NCI-H2107 treated with DMSO at 0.1 percent for 48 hours (cell line): ENCODE data around the gene IL11RA.
"Not testable (repeated sequence)": the region's sequence is repeated elsewhere in the genome, so short reads cannot be mapped to it uniquely, and the experiment has no call there.

Experiments used
- DNase-seq: peaks from one replicate; lab custom pipeline; 2025; ENCODE audit not compliant: unreplicated experiment; lab: John Stamatoyannopoulos, UW

Gene IL11RA

DNA sequence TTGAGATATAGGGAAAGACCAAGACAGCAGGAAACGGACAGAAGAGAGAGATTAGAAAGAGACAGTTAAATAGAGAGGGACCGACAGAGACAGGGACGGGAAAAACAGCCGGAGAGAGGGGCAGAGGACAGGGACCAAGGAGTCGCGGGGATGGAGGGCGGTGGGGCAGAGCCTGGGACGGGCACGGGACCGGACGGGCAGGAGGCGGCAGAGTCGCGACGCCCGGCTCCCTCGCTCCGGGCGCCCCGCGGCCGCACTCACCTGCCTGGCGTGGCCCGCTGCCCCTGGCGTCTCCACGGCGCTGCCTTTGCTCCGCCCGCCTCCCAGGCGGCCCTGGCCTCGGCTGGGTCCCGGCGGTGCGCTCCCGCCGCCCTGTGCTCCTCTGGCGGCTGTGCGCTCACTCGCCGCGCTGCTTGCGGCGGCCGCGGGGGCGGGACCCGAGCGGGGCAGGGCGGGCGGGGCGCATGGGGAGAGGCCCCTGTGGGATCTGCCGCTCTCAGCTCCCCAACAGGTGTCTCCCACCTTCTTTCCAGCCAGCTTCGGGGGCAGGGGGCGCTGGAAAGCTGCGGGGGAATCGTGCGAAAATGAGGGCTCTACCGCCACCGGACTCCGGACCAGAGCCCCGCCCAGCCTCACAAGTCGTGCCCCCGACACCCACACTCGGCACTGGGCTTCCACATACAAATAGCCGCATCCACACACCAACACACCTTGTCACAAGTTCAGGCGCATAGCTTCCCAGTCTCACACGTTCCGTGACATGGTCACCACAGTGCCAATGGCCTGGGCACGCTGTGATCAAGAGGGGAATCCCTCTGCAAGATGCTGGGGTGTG lies 23.1 kb upstream of the IL11RA start, which contains the start of gene ARID3C:
Gene ARID3C (minus strand): TSS at position 411 of the 835 bp plus-strand sequence. CDS start 1,052 bp downstream, outside the sequence.
- no peak for DNase-seq

DNA sequence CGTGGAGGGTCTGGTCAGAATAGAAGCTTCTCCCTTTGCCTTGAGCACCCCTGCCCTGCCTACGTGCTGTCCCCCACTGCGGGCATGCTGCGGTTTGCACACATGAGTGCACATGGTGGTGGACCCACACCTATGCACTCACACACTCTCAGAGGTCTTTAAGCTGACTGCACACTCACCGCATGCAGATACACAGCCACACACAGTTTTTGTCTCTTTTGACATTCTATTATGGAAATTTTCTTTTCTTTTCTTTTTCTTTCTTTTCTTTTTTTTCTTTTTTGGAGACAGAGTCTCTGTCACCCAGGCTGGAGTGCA lies 22.5 kb upstream of the IL11RA start:
- DNase-seq, result no peak

DNA sequence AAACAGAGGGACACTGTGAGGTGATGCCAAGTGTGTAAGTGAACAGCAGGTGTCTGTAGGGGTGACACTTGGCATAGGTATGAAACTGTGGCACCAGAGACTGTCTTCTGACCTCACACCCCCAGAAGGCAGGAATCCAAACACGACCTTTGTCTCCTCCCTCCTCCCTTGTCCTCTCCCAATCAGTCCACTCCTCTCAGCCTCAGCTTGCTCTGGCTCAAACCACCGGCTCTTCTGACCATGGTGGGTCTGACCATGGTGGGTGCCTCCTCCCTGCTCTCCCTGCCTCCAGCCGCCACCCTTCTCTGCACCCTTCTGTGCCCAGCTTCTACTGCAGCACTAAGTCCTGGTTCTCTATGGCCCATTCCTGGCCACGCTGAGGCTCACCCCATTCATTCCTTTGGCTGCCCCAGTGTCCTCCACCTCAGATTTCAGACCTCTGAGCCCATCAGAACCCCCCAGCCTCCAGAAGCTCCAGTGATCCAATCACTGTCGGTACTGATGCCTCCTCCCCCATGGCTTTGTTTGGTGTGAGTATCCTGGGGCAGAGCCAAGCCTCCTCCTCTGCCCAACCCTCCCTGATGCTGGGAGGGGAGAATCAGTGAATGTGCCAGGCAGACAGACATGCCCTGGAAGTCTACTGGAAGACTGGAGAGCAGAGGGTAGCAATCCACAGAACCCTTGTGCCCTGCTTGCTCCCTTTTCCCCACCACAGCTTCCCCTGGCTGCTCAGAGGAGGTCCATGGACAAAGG lies 21.4 kb upstream of the IL11RA start:
- DNase-seq, result no peak

DNA sequence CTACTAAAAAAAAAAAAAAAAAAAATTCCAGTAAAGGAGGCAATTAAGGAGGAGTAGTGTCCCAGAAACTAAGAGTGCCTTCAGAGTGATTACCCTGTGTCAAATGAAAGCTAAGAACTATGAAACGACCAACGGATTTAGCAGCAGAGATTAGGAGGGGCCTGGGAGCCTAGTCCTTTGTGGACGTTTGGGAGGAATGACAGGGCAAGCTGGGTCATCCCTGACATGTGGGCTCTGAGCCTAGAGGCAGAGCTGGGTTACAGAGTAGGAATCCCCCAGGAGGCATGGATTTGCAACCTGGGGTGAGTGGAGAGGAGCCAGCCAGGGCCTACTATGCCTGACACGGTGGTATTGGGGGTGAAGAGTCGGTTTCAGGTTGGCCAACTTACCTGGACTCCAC lies 18.8 kb upstream of the IL11RA start:
- DNase-seq, result no peak

- DNase-seq, result peak; percentile 54
These were observed 18.0 kb upstream of the IL11RA start for GRCh38 chr9:34633851-34634550.

DNA sequence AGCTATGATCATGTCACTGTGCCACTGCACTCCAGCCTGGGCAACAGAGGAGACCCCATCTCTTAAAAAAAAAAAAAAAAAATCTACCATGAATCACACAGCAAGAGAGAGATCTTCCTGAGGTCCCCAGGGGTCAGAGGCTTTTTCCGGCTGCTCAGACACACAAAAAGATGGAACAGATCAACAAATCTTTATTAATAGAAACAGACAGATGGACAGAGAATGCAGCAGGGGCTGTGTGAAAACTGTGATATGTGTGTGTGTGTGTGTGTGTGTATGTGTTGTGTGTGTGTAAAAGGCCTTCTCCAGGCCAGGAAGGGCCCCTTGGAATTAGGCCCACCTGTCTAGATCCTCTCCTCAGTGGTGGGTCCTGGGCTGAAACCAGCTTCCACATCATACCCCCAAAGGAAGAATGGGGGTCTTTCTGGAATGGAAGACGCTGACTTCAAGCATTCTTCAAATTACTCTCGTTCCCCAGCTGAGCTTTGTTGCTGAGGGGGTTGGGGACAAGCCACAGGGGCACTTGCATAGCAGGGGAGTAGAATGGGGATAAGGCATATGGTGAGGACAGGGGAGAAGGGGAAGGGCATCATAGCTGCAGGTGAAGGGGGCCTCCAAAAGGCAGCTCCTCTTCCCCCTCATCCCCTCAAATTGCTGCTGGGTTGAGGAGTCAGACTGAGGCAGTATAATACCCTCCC lies 17.3 kb upstream of the IL11RA start:
- no peak for DNase-seq

GRCh38 chr9:34635556-34635955 lies 16.4 kb upstream of the IL11RA start:
- no peak for DNase-seq

GRCh38 chr9:34636791-34637355 lies 15.1 kb upstream of the IL11RA start:
- DNase-seq, result no peak

DNA sequence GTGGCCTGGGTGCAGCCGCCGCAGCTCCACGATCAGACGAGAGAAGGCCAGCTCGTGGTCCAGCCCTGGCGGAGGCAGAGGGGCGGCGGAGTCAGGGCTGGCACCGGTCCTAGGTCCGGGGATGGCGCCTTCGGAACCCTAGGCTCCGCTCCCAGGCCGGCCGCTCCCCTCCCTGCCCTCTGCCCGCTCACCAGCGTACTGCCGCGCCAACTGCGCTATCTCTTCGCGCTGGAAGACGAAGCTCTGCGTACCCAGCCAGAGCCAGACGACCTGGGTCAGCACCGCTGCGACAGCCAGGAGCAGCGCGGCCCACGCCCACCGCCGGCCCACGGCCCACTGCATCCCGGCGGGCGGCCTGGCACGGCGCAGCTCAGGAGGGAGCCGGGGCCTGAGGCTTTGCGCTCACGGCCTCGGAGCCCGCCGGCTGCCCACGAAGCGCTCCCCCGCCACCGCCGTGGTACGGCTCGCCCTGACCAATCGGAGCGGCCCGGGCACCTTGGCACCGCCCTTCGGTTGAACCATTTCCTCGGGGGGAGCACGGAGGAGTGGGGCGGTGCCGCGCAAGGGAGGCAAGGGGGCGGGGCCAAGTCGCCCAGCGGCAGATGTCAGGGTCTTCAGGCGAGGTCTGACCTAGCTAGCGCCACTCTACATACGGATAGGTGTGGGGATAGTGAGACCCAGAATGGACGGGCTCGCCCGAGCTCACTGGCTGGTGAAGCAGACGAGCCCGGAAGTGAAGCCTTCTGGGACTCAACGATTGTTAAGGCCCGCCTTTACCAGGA lies 14.4 kb upstream of the IL11RA start, which contains the start of gene SIGMAR1:
Gene SIGMAR1 (minus strand): TSS at position 432 of the 782 bp plus-strand sequence. CDS start 90 bp downstream, at position 342.
- peak; percentile 62 for DNase-seq

DNA sequence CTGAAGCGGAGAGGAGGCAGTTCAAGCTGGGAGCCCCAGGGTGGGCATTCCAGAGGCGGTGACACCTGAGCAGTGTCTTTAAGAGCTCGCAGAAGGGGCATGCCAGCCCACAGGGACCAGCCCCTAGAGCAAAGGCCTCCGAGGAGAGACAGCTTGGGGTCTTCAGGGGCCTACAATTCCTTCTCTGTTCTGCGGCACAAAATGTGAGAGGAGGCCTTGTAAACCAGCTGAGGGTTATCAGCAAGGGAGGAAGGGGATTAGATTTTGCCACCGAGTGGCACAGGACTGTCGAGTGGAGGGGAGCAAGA lies 13.9 kb upstream of the IL11RA start:
- DNase-seq, result no peak

- DNase-seq, result not testable (repeated sequence)
These were observed 12.7 kb upstream of the IL11RA start for GRCh38 chr9:34639322-34639721.

DNA sequence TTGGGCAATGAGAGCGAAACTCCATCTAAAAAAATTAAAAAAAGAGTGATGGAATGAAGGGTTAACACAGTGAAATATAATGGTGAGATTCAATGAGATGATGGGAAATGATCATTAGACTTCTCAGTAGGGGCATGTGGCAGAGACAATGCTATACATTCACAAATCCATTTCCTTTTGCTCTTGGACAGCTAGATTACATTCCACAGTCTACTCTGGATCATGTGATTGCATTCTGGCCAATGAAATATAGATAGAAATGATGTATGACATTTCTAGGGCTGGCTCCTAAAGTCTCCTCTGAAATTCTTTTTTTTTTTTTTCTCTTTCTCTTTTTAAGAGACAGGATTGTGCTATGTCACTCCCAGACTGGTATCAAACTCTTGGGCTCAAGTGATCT lies 9.3 kb upstream of the IL11RA start:
- DNase-seq, result no peak

GRCh38 chr9:34644766-34645314 lies 7.1 kb upstream of the IL11RA start:
- no peak for DNase-seq

DNA sequence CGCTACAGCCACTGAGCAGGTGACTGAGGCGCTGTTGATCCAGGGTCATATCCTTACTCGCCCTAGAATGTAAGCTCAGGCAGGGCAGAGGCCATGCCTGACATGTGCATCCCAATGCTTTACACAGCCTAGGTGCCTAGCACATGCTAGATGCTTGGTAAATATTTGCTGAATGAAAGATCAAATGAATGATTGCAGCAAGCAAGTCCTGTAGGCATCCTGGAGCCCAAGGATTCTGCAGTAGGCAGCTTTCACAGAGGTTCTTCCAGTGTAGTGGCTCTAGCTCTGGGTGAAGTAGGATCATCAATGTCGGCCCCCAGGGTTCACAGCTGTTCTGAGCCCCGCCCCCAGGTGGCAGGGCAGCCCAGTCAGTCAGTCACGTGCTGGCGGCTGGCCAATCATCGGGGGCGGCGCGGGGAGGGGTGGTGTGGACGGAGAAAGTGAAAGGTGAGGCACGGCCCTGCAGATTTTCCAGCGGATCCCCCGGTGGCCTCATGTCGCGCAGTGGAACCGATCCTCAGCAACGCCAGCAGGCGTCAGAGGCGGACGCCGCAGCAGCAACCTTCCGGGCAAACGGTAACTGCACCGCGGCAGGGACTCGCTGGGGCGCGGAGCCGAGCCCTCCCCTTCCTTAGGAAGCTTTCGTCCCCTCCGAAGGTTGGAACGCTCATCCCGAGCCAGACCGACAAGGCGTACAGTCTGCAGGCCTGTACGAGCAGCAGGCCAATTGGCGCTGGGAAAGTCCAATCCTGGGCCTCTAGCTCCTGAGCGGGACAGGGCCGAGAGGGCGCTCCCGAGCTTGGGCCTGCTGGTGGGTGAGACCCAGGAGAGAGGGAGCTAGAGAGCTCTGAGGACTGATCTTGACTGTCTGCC lies 5.5 kb upstream of the IL11RA start, which contains the start of gene GALT:
Gene GALT (plus strand): TSS at position 465 of the 873 bp plus-strand sequence. CDS start 30 bp downstream, at position 495.
- DNase-seq, result peak; percentile 63

GRCh38 chr9:34647084-34647403 lies 4.9 kb upstream of the IL11RA start:
- no peak for DNase-seq

GRCh38 chr9:34647651-34648050 lies 4.3 kb upstream of the IL11RA start:
- DNase-seq, result no peak

GRCh38 chr9:34648673-34649072 lies 3.3 kb upstream of the IL11RA start:
- DNase-seq, result no peak

DNA sequence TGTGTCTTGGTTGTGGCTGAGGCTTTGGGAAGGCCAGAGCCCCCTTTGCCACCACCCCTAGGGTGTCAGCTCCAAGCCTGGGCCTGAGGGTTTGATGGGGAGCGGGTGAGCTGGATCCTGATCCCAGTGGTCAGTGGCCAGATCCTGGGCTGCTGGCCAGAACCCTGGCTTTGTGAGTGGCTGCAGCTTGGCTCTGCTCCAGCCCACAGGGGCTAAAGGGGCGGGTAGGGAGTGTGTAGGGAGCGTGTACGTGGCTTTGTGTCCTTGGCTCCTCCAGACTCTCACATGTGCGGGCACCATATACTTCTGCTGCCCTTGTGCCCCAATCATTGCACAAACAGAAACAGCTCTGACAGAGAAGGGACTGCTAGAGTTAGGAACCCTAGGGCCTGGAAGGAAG lies 1.2 kb upstream of the IL11RA start:
- no peak for DNase-seq

- no peak for DNase-seq
These were observed 664 bp upstream of the IL11RA start for GRCh38 chr9:34651321-34651720.
